GM23338 (cell line): ENCODE results near the gene HMOX2. TPM values are rescaled to one million over a fixed set of nuclear protein-coding genes. Genes with fewer than 3 reads are reported as not detected.

Source experiments
- ATAC-seq: fragments of 200-7000 bp; cut with Tn5 transposase; 3 replicates; pipeline ENCODE4 v1.9.1; 2020
- DNase-seq: peaks from one replicate; pipeline ENCODE4 v3.0.0-alpha.2; 2015; ENCODE audit warnings: low spot score
- H2AFZ ChIP-seq: fragments of 200-600 bp; sonication (generic); 2 replicates; pipeline ENCODE4 v1.8.0; 2016; ENCODE audit warnings: antibody characterized with exemption, mild to moderate bottlenecking, moderate library complexity
- H3F3A ChIP-seq: fragments of 200-600 bp; sonication (generic); replicated peaks from 2 replicates; pipeline ENCODE4 v1.8.0; 2017; ENCODE audit warnings: antibody characterized with exemption, mixed run types, low read depth
- H3K27ac ChIP-seq: fragments of 200-600 bp; sonication (generic); 2 replicates; pipeline ENCODE4 v1.6.1; 2016; ENCODE audit warnings: low read depth
- H3K27me3 ChIP-seq: fragments of 200-600 bp; sonication (generic); 2 replicates; pipeline ENCODE4 v1.8.0; 2016; ENCODE audit warnings: mild to moderate bottlenecking, mixed run types, moderate library complexity; ENCODE audit not compliant: insufficient read depth
- H3K36me3 ChIP-seq: fragments of 200-600 bp; sonication (generic); 2 replicates; pipeline ENCODE4 v1.8.0; 2016; ENCODE audit warnings: mild to moderate bottlenecking; ENCODE audit not compliant: insufficient read depth
- H3K4me1 ChIP-seq: fragments of 200-600 bp; sonication (generic); 2 replicates; pipeline ENCODE4 v1.8.0; 2016; ENCODE audit warnings: mild to moderate bottlenecking, moderate library complexity; ENCODE audit not compliant: insufficient read depth
- H3K4me2 ChIP-seq: fragments of 200-600 bp; sonication (generic); 2 replicates; pipeline ENCODE4 v1.7.1; 2017; ENCODE audit warnings: mixed run types
- H3K4me3 ChIP-seq: fragments of 200-600 bp; sonication (generic); 2 replicates; pipeline ENCODE4 v1.6.1; 2016; ENCODE audit warnings: mixed run types
- H3K79me2 ChIP-seq: fragments of 200-600 bp; sonication (generic); replicated peaks from 2 replicates; pipeline ENCODE4 v1.8.0; 2017; ENCODE audit warnings: mild to moderate bottlenecking; ENCODE audit not compliant: insufficient read depth
- H3K9me2 ChIP-seq: fragments of 200-600 bp; sonication (generic); 2 replicates; pipeline ENCODE4 v1.8.0; 2017; ENCODE audit not compliant: insufficient read depth
- H4K20me1 ChIP-seq: fragments of 200-600 bp; sonication (generic); replicated peaks from 2 replicates; pipeline ENCODE4 v1.8.0; 2017; ENCODE audit warnings: mild to moderate bottlenecking; ENCODE audit not compliant: insufficient read depth
- H3K27ac Mint-ChIP-seq: 2 replicates; pipeline ENCODE4 v1.8.0; 2020; ENCODE audit warnings: inconsistent platforms, mild to moderate bottlenecking, moderate library complexity, mixed read lengths
- H3K27me3 Mint-ChIP-seq: 3 replicates; pipeline ENCODE4 v1.8.0; 2022; ENCODE audit warnings: low read depth, mild to moderate bottlenecking, moderate library complexity, mixed read lengths, inconsistent platforms; ENCODE audit not compliant: insufficient read depth, poor library complexity
- H3K36me3 Mint-ChIP-seq: 3 replicates; pipeline ENCODE4 v1.8.0; 2021; ENCODE audit warnings: low read depth, mild to moderate bottlenecking, inconsistent platforms, moderate library complexity, mixed read lengths
- H3K4me1 Mint-ChIP-seq: 3 replicates; pipeline ENCODE4 v1.8.0; 2020; ENCODE audit warnings: mild to moderate bottlenecking, inconsistent platforms, mixed read lengths
- H3K4me3 Mint-ChIP-seq: 3 replicates; pipeline ENCODE4 v1.8.0; 2021; ENCODE audit warnings: moderate library complexity, mild to moderate bottlenecking, inconsistent platforms, mixed read lengths
- H3K9me3 Mint-ChIP-seq: 3 replicates; pipeline ENCODE4 v1.8.0; 2020; ENCODE audit warnings: moderate library complexity, mild to moderate bottlenecking, inconsistent platforms, mixed read lengths
- CREB1 ChIP-seq: fragments of 250-450 bp; sonication (Bioruptor Pico); IDR thresholded peaks from 2 replicates; pipeline ENCODE4 v1.5.0; 2020; ENCODE audit warnings: low read depth, mild to moderate bottlenecking, moderate library complexity
- EZH2phosphoT487 ChIP-seq: fragments of 200-600 bp; sonication (generic); IDR thresholded peaks from one replicate; pipeline ENCODE4 v1.8.1; 2018; ENCODE audit warnings: antibody characterized with exemption; ENCODE audit not compliant: unreplicated experiment
- JUNB ChIP-seq: IDR thresholded peaks from one replicate; pipeline ENCODE4 v1.6.1; 2016; ENCODE audit warnings: antibody characterized with exemption; ENCODE audit not compliant: unreplicated experiment
- POLR2AphosphoS5 ChIP-seq: IDR thresholded peaks from 2 replicates; pipeline ENCODE4 v1.6.1; 2016; ENCODE audit warnings: antibody characterized with exemption, low read depth
- ZNF114 ChIP-seq: fragments of 250-450 bp; sonication (Bioruptor Pico); IDR thresholded peaks from 2 replicates; pipeline ENCODE4 v1.5.0; 2020; ENCODE audit warnings: mild to moderate bottlenecking, moderate library complexity
- ZNF331 ChIP-seq: fragments of 250-450 bp; sonication (Bioruptor Pico); IDR thresholded peaks from 2 replicates; pipeline ENCODE4 v1.5.0; 2020; ENCODE audit warnings: low read depth, mild to moderate bottlenecking, moderate library complexity
- polyA plus RNA-seq: library from polyadenylated mRNA; unstranded; fragments of >200 nt; fragmentation: Nextera tagmentation; extraction: Ambion mirVana; gene quantifications from 2 replicates; pipeline ENCODE4 v1.2.1, GENCODE V29; 2016
- total RNA-seq: library from RNA; depleted of rRNA; stranded (reverse); fragments of >200 nt; shearing (Covaris generic); gene quantifications from 2 replicates; pipeline ENCODE4 v1.2.3, GENCODE V29; 2014
- TF ChIP-seq, protein P1 (sequence below): IDR thresholded peaks from one replicate; pipeline ENCODE4 v1.6.1; 2018; ENCODE audit warnings: antibody characterized with exemption; ENCODE audit not compliant: unreplicated experiment
- TF ChIP-seq, protein P2 (sequence below): fragments of 250-450 bp; sonication (Bioruptor Pico); IDR thresholded peaks from 2 replicates; pipeline ENCODE4 v1.5.0; 2020; ENCODE audit warnings: mild to moderate bottlenecking, moderate library complexity
- TF ChIP-seq, protein P3 (sequence below): IDR thresholded peaks from 2 replicates; pipeline ENCODE4 v1.6.1; 2016; ENCODE audit warnings: antibody characterized with exemption

Gene HMOX2
- total and polyA plus RNA-seq, 2 experiments from 2014 or later = 33.0 to 38.1 TPM

DNA sequence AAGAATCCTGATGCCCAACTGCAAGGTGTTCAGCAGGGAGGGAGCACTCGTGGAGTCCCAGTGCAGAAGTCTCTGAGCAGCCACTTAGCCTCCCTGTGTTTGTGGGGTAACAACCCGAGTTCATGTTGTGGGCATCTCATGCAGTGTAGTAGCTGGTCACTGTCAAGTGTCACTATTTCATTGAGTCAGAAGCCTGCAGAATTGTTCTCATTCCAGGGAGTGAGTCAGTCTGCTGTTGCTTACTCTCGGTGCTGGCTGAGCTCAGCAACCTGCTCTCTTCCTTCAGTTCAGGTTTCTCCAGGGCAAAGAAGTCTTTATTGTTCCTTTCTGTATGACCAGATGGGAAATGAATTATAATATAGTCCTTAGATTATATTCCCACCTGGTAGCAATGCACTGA lies 24.1 kb downstream of the HMOX2 start:
- TF ChIP-seq, protein P1, sequence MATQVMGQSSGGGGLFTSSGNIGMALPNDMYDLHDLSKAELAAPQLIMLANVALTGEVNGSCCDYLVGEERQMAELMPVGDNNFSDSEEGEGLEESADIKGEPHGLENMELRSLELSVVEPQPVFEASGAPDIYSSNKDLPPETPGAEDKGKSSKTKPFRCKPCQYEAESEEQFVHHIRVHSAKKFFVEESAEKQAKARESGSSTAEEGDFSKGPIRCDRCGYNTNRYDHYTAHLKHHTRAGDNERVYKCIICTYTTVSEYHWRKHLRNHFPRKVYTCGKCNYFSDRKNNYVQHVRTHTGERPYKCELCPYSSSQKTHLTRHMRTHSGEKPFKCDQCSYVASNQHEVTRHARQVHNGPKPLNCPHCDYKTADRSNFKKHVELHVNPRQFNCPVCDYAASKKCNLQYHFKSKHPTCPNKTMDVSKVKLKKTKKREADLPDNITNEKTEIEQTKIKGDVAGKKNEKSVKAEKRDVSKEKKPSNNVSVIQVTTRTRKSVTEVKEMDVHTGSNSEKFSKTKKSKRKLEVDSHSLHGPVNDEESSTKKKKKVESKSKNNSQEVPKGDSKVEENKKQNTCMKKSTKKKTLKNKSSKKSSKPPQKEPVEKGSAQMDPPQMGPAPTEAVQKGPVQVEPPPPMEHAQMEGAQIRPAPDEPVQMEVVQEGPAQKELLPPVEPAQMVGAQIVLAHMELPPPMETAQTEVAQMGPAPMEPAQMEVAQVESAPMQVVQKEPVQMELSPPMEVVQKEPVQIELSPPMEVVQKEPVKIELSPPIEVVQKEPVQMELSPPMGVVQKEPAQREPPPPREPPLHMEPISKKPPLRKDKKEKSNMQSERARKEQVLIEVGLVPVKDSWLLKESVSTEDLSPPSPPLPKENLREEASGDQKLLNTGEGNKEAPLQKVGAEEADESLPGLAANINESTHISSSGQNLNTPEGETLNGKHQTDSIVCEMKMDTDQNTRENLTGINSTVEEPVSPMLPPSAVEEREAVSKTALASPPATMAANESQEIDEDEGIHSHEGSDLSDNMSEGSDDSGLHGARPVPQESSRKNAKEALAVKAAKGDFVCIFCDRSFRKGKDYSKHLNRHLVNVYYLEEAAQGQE = no peak
- TF ChIP-seq ZNF114 (CRISPR knock-in tag) (no peak), EZH2phosphoT487 (no peak), ZNF331 (CRISPR knock-in tag) (no peak), CREB1 (CRISPR knock-in tag) (no peak), POLR2AphosphoS5 (no peak), JUNB (no peak)
- TF ChIP-seq, protein P2, sequence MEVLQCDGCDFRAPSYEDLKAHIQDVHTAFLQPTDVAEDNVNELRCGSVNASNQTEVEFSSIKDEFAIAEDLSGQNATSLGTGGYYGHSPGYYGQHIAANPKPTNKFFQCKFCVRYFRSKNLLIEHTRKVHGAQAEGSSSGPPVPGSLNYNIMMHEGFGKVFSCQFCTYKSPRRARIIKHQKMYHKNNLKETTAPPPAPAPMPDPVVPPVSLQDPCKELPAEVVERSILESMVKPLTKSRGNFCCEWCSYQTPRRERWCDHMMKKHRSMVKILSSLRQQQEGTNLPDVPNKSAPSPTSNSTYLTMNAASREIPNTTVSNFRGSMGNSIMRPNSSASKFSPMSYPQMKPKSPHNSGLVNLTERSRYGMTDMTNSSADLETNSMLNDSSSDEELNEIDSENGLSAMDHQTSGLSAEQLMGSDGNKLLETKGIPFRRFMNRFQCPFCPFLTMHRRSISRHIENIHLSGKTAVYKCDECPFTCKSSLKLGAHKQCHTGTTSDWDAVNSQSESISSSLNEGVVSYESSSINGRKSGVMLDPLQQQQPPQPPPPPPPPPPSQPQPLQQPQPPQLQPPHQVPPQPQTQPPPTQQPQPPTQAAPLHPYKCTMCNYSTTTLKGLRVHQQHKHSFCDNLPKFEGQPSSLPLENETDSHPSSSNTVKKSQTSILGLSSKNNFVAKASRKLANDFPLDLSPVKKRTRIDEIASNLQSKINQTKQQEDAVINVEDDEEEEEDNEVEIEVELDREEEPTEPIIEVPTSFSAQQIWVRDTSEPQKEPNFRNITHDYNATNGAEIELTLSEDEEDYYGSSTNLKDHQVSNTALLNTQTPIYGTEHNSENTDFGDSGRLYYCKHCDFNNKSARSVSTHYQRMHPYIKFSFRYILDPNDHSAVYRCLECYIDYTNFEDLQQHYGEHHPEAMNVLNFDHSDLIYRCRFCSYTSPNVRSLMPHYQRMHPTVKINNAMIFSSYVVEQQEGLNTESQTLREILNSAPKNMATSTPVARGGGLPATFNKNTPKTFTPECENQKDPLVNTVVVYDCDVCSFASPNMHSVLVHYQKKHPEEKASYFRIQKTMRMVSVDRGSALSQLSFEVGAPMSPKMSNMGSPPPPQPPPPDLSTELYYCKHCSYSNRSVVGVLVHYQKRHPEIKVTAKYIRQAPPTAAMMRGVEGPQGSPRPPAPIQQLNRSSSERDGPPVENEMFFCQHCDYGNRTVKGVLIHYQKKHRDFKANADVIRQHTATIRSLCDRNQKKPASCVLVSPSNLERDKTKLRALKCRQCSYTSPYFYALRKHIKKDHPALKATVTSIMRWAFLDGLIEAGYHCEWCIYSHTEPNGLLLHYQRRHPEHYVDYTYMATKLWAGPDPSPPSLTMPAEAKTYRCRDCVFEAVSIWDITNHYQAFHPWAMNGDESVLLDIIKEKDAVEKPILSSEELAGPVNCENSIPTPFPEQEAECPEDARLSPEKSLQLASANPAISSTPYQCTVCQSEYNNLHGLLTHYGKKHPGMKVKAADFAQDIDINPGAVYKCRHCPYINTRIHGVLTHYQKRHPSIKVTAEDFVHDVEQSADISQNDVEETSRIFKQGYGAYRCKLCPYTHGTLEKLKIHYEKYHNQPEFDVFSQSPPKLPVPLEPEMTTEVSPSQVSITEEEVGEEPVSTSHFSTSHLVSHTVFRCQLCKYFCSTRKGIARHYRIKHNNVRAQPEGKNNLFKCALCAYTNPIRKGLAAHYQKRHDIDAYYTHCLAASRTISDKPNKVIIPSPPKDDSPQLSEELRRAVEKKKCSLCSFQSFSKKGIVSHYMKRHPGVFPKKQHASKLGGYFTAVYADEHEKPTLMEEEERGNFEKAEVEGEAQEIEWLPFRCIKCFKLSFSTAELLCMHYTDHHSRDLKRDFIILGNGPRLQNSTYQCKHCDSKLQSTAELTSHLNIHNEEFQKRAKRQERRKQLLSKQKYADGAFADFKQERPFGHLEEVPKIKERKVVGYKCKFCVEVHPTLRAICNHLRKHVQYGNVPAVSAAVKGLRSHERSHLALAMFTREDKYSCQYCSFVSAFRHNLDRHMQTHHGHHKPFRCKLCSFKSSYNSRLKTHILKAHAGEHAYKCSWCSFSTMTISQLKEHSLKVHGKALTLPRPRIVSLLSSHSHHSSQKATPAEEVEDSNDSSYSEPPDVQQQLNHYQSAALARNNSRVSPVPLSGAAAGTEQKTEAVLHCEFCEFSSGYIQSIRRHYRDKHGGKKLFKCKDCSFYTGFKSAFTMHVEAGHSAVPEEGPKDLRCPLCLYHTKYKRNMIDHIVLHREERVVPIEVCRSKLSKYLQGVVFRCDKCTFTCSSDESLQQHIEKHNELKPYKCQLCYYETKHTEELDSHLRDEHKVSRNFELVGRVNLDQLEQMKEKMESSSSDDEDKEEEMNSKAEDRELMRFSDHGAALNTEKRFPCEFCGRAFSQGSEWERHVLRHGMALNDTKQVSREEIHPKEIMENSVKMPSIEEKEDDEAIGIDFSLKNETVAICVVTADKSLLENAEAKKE (CRISPR knock-in tag) = no peak
- TF ChIP-seq, protein P3, sequence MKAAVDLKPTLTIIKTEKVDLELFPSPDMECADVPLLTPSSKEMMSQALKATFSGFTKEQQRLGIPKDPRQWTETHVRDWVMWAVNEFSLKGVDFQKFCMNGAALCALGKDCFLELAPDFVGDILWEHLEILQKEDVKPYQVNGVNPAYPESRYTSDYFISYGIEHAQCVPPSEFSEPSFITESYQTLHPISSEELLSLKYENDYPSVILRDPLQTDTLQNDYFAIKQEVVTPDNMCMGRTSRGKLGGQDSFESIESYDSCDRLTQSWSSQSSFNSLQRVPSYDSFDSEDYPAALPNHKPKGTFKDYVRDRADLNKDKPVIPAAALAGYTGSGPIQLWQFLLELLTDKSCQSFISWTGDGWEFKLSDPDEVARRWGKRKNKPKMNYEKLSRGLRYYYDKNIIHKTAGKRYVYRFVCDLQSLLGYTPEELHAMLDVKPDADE = no peak
- H4K20me1 ChIP-seq = peaks cover 2% of the 10 kb centered on the region; the same call in 1 of the 2 replicates
- H3K36me3 ChIP-seq = no peaks in the 10 kb centered on the region
- no peak overlapping the region for H3K4me3 ChIP-seq
- H3K9me3 Mint-ChIP-seq = no peaks in the 10 kb centered on the region
- H3K27ac ChIP-seq = no peak overlapping the region
- peaks cover 18% of the 10 kb centered on the region for H3K4me1 Mint-ChIP-seq
- H3K4me3 Mint-ChIP-seq = no peak overlapping the region
- peaks cover 5% of the 10 kb centered on the region; the same call in 1 of the 2 replicates for H3K4me1 ChIP-seq
- ATAC-seq = peak; percentile 40; the same call in 2 of the 3 replicates
- no peaks in the 10 kb centered on the region for H3K36me3 Mint-ChIP-seq
- peaks cover 20% of the 10 kb centered on the region; the same call in 1 of the 2 replicates for H3K79me2 ChIP-seq
- H3K9me2 ChIP-seq = no peaks in the 10 kb centered on the region
- H3K4me2 ChIP-seq = no peak overlapping the region
- no peak overlapping the region for H2AFZ ChIP-seq
- 0 out of 2 replicates have a peak, but pooled peaks cover 3% of the 10 kb centered on the region for H3F3A ChIP-seq
- no peak overlapping the region for H3K27ac Mint-ChIP-seq
- peaks cover 6% of the 10 kb centered on the region for H3K27me3 Mint-ChIP-seq
- no peak for DNase-seq
- no peaks in the 10 kb centered on the region for H3K27me3 ChIP-seq
